Measurements from ENCODE around the gene DPYSL3.

GRCh38 chr5:147466360-147466980 lies 43.4 kb downstream of the DPYSL3 start:
- no peak for TF ChIP-seq CTCF (IDR thresholded peaks at IDR 0.05; ENCODE audit: insufficient read depth, low read length)
- TF ChIP-seq POLR2AphosphoS5 (IDR thresholded peaks at IDR 0.05; ENCODE audit: low read depth): no peak
- TF ChIP-seq GABPA (IDR thresholded peaks at IDR 0.05; ENCODE audit: low read depth): no peak
- TF ChIP-seq REST (IDR thresholded peaks at IDR 0.05; ENCODE audit: insufficient replicate concordance, low read depth): no peak
